ENCODE data around the gene ME3.

DNA sequence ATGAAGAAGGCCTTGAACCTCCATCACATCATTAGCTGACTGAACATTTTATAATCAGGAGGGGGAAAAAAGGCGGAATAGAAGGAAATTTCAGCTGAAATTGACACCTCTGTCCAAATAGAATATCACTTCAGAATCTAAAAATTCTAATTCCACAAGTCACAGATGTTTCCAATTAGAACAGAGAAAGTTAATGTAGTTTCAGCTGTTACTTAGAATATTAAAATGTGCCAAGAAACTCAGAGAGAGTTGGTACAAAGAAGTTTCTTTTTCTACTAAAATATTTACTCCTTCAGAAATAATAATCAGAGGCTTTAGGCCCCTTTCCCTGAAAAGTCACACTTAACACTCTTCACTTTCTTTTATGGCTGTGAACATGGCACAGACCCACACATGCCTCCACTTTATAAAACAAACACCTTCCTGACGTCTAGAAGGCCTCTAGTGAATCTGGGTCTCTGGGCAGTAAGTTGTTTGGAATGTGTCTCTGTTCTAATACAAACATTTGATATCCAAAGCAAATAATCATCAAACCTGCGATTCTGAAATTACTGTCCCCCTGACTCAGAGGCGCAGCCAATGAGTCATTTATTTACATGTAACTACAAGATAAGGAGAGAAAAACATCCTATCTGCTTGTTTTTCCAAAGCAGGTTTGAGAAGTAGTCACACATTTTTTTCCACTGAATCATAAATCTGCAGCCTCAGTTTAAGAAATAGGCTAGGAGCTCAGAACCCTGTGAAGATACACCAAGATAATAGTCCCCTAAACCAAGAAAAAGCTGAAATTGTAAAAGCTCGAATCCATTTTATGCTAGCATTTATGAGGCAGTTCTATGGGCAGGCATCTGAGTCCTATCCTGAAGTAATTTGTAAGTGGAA lies 148.4 kb downstream of the ME3 start:
- TF ChIP-seq, protein P1, sequence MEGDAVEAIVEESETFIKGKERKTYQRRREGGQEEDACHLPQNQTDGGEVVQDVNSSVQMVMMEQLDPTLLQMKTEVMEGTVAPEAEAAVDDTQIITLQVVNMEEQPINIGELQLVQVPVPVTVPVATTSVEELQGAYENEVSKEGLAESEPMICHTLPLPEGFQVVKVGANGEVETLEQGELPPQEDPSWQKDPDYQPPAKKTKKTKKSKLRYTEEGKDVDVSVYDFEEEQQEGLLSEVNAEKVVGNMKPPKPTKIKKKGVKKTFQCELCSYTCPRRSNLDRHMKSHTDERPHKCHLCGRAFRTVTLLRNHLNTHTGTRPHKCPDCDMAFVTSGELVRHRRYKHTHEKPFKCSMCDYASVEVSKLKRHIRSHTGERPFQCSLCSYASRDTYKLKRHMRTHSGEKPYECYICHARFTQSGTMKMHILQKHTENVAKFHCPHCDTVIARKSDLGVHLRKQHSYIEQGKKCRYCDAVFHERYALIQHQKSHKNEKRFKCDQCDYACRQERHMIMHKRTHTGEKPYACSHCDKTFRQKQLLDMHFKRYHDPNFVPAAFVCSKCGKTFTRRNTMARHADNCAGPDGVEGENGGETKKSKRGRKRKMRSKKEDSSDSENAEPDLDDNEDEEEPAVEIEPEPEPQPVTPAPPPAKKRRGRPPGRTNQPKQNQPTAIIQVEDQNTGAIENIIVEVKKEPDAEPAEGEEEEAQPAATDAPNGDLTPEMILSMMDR (IDR thresholded peaks at IDR 0.05), result no peak
- TF ChIP-seq POLR2AphosphoS5 (IDR thresholded peaks at IDR 0.05; ENCODE audit: insufficient read depth in 1 of 2, low read depth in 1 of 2), result no peak

Measured in vagina (tissue), 2 donors.